ENCODE results near the gene NPFF.

Gene NPFF

DNA sequence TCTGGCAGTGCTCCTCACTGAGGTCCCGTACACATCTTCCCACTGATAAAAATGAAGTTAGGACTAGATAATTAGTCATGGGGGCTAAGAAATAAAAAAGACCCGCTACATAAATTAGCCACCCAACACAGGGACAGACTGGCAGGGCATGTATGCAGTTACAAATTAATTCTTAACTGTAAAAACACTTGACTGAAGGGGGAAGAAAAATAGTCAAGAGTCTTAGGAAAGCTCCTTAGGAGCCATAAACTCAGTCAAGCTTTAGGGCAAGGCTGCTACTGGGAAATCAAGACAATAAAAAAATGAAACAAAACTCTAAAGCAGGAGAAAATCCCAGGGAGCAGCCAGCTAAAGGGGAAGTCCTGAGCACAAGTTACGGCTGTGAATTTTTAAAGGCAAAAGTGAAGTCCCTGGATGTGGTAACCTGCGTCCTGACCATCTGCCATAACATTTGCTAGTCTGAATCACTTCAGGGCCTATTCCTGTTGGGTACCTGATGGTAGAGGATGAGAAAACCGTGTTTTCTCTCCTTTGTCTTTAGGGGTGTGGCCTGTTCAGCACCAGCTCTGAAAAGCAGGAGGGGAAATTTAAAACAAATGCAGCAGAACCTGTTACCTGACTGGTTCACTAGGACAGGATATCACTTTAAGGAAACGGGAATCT, 7.5 kb upstream of the NPFF start:
- DNase-seq (ENCODE audit: low read depth in 2 of 2), result no peak

- DNase-seq (ENCODE audit: low read depth in 2 of 2), result no peak
Measured at GRCh38 chr12:53513712-53514410, 6.6 kb upstream of the NPFF start.

GRCh38 chr12:53510181-53510812, 3.0 kb upstream of the NPFF start:
- no peak for DNase-seq (ENCODE audit: low read depth in 2 of 2)

GRCh38 chr12:53508534-53509170, 1.4 kb upstream of the NPFF start:
- DNase-seq (ENCODE audit: low read depth in 2 of 2), result peak in 1 of 2 experiments; percentile 57

GRCh38 chr12:53507603-53507885, 260 bp upstream of the NPFF start:
- no peak for DNase-seq (ENCODE audit: low read depth in 2 of 2)

DNA sequence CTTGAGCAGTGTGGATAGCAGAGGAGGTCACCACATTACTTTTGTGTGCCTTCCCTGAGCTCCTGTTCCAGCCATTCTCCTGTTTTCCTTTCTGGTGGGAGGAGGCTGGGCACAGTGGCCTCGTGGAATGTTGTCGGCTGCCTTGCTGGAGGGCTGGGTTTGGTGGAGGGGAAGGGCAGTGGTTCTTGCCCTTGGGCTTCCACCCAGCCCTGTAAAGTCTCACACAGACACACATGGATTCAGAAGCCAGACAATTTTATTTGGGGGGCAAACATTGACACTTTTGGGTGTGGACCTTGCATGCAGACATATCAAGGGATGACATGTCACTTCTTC, 866 bp downstream of the NPFF start:
- DNase-seq (ENCODE audit: low read depth in 2 of 2), result no peak

GRCh38 chr12:53505555-53506449, 1.5 kb downstream of the NPFF start:
- no peak for DNase-seq (ENCODE audit: low read depth in 2 of 2)

DNA sequence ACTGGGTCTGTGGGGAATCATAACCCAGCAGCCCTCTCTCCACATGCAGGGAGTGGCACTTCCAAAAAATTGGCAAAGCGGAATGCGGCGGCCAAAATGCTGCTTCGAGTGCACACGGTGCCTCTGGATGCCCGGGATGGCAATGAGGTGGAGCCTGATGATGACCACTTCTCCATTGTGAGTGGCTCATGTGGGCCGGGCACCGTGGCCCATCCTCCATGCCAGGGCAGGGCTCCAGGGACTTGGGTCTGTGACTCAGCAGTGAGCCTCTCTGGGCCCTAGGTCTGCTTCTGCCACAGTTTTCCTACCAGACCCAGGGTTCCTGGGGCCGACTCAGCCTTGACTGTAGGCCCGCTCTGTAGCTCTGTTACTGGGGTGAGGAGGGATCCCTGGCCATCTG, 2.2 kb downstream of the NPFF start:
- DNase-seq (ENCODE audit: low read depth in 2 of 2), result no peak

DNA sequence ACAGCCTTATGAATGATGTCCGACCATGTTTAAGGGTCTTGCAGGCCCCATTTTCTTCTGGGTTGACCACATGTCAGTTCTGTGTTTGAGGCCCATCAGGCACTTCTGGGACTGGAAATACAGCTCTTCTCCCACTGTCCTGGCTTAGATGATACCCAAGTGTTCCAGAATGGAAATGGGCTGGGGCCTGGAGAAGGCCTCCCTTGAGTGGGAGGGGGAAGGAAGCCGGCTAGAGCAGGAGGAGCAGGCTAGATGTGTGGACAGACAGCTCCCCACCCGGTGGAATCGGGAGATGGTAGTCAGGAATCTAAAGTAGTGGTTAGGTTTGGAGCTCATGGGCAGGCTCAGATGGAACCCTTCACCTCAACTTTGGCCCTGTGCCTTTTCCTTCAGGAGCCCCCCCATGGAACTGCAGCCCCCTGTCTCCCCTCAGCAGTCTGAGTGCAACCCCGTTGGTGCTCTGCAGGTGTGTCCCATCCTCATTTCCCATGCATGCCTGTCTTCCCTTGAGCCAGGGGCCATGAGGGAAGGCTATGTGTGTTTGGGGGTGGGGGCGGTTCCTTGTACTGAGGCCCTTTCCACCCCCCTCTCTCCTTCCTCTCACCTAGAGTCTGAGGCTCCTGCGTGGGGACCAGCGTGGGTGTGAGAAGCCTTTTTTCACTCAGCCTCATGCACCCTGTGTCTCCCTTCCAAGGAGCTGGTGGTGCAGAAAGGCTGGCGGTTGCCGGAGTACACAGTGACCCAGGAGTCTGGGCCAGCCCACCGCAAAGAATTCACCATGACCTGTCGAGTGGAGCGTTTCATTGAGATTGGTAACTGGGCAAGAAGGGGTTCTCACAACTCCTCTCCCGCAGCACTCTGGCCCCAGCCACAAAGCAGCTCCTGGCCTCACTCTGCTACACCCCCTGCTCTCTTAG, 3.0 kb downstream of the NPFF start:
- DNase-seq (ENCODE audit: low read depth in 2 of 2), result no peak

DNA sequence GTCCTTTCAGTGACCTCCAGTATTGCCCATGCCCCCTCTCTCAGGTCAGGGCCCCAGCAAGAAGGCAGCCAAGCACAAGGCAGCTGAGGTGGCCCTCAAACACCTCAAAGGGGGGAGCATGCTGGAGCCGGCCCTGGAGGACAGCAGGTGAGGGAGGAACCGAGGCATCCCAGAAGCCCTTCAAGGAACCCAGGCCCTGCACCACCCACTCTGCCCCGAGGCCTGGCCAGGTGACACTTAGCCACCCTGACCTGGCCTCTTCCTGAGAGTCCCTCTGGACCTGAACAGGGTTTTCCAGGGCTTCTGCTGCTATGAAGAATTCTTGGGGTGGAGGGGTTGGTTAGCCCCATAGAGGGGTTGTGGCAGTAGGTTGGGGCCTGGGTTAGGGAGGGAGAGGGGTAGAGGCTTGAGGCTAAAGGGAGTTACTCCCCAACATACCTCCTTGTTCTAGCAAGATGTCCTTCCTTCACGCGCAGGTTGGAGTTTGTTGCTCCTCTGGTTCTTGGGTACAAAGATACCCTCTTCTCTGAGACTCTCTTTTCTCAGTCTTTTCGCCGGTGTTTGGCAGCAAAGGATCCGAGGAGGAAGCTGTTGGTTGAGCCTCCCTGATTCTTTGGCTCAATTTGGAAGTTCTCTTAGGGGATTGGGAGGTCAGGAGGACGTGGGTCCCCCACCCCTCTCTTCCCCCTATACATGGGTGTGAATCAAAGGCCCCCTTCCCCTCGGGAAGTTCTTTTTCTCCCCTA, 4.1 kb downstream of the NPFF start:
- no peak for DNase-seq (ENCODE audit: low read depth in 2 of 2)

GRCh38 chr12:53502331-53502730, 5.0 kb downstream of the NPFF start:
- DNase-seq (ENCODE audit: low read depth in 2 of 2), result no peak

GRCh38 chr12:53501615-53502181, 5.6 kb downstream of the NPFF start:
- DNase-seq (ENCODE audit: low read depth in 2 of 2), result no peak

GRCh38 chr12:53500776-53501614, 6.3 kb downstream of the NPFF start, which contains the start of gene TARBP2:
TSS of gene TARBP2 (plus strand) at chr12:53501283. CDS start at chr12:53501409, 126 bp downstream.
- DNase-seq (ENCODE audit: low read depth in 2 of 2), result peak; percentile 100

- no peak for DNase-seq (ENCODE audit: low read depth in 2 of 2)
Measured at GRCh38 chr12:53500142-53500775, 7.0 kb downstream of the NPFF start.

- DNase-seq (ENCODE audit: low read depth in 2 of 2), result no peak
Measured at GRCh38 chr12:53499266-53500141, 7.8 kb downstream of the NPFF start, which contains the start of gene MAP3K12. TSS of gene MAP3K12 (minus strand) at chr12:53499458. CDS start at chr12:53487391, 12,067 bp downstream.

- no peak for DNase-seq (ENCODE audit: low read depth in 2 of 2)
Measured at GRCh38 chr12:53498235-53498630, 9.1 kb downstream of the NPFF start.

- DNase-seq (ENCODE audit: low read depth in 2 of 2), result no peak
Measured at GRCh38 chr12:53497461-53497860, 9.8 kb downstream of the NPFF start.

Measured in fibroblast of skin of left quadriceps (primary cell).